GM12865 (cell line): ENCODE data around the gene ZNF468.
"Not testable (repeated sequence)": the region's sequence is repeated elsewhere in the genome, so short reads cannot be mapped to it uniquely, and the experiment has no call there.

Source experiments
- DNase-seq: peaks from one replicate; pipeline ENCODE4 v3.0.0; 2010; ENCODE audit warnings: low read depth
- H3K4me3 ChIP-seq: 2 replicates; pipeline ENCODE4 v1.5.1; 2011; ENCODE audit warnings: mild to moderate bottlenecking, low read depth, low read length, control low read depth
- CTCF ChIP-seq: IDR thresholded peaks from 2 replicates; pipeline ENCODE4 v1.5.1; 2011; ENCODE audit warnings: low read length, control low read depth, low read depth, inconsistent platforms; ENCODE audit not compliant: insufficient read depth; ENCODE audit errors: missing control alignments

Gene ZNF468

GRCh38 chr19:52829866-52830265 is 27.6 kb downstream of the ZNF468 start:
- DNase-seq, H3K4me3 ChIP-seq: not testable (repeated sequence)

GRCh38 chr19:52825765-52826164 is 31.7 kb downstream of the ZNF468 start:
- TF ChIP-seq CTCF: no peak
- H3K4me3 ChIP-seq: no peak overlapping the region
- DNase-seq: no peak

GRCh38 chr19:52823676-52824075 is 33.7 kb downstream of the ZNF468 start:
- DNase-seq: no peak
- H3K4me3 ChIP-seq: no peak overlapping the region
- TF ChIP-seq CTCF: no peak

- H3K4me3 ChIP-seq: peak within 1 kb of the TSS; percentile 60
- DNase-seq: peak; percentile 53
Measured at GRCh38 chr19:52821204-52821960, 36.0 kb downstream of the ZNF468 start, which contains the start of gene ZNF28. TSS of gene ZNF28 (minus strand) at chr19:52821633. CDS start at chr19:52817958, 3,675 bp downstream.

GRCh38 chr19:52820472-52821203 is 36.8 kb downstream of the ZNF468 start:
- DNase-seq: peak; percentile 12
- peak overlapping the region; percentile 60 for H3K4me3 ChIP-seq

- TF ChIP-seq CTCF: no peak
- no peak overlapping the region for H3K4me3 ChIP-seq
- no peak for DNase-seq
Measured at GRCh38 chr19:52809801-52810200, 47.6 kb downstream of the ZNF468 start.

- not testable (repeated sequence) for H3K4me3 ChIP-seq, DNase-seq
Measured at GRCh38 chr19:52799950-52800640, 57.3 kb downstream of the ZNF468 start.

- H3K4me3 ChIP-seq: no peak overlapping the region
- TF ChIP-seq CTCF: no peak
- no peak for DNase-seq
Measured at GRCh38 chr19:52789440-52789839, 68.0 kb downstream of the ZNF468 start.
